ENCODE results near the gene RIPOR2. TPM values are rescaled to one million over a fixed set of nuclear protein-coding genes. Genes with fewer than 3 reads are reported as not detected.

Gene RIPOR2
- total and polyA plus RNA-seq, 2 experiments from 2014 or later: 9.5 to 22.5 TPM

DNA sequence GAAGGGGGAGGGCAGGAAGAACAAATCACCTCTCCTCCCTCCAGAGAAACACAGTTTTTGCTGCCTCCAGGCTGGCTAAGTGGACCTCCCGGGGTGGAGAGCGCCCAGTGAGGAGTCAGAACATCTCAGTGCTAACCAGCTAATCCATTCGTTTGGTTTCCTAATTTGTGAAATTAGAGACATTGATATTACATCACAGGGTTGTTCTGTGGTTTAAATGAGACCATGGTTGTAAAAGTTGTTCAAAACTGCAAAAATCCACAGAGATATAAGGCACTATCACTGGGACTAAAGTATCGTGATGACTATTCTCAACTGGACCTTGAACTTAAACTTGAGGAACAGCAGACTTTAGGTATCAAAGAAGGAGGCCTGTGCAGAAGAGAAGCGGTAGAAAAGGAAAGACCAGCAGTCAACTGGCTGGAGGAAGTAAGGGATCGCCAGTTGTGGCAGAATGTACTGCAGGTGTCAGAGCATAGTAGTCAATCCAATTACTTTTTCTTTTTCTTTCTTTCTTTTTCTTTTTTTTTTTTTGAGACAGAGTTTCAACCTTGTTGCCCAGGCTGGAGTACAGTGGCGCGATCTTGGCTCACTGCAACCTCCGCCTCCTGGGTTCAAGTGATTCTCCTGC is 33.9 kb downstream of the RIPOR2 start (continued):
- TF ChIP-seq, protein P1, sequence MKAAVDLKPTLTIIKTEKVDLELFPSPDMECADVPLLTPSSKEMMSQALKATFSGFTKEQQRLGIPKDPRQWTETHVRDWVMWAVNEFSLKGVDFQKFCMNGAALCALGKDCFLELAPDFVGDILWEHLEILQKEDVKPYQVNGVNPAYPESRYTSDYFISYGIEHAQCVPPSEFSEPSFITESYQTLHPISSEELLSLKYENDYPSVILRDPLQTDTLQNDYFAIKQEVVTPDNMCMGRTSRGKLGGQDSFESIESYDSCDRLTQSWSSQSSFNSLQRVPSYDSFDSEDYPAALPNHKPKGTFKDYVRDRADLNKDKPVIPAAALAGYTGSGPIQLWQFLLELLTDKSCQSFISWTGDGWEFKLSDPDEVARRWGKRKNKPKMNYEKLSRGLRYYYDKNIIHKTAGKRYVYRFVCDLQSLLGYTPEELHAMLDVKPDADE (IDR thresholded peaks at IDR 0.05): no peak
- TF ChIP-seq JUNB (IDR thresholded peaks at IDR 0.05; ENCODE audit: unreplicated experiment): no peak
- no peak for TF ChIP-seq NANOG (IDR thresholded peaks at IDR 0.05; ENCODE audit: borderline replicate concordance)
- TF ChIP-seq CREB1 (CRISPR knock-in tag; IDR thresholded peaks at IDR 0.05; ENCODE audit: low read depth): no peak
- no peak for TF ChIP-seq ZNF331 (CRISPR knock-in tag; IDR thresholded peaks at IDR 0.05; ENCODE audit: low read depth)
- TF ChIP-seq, protein P2, sequence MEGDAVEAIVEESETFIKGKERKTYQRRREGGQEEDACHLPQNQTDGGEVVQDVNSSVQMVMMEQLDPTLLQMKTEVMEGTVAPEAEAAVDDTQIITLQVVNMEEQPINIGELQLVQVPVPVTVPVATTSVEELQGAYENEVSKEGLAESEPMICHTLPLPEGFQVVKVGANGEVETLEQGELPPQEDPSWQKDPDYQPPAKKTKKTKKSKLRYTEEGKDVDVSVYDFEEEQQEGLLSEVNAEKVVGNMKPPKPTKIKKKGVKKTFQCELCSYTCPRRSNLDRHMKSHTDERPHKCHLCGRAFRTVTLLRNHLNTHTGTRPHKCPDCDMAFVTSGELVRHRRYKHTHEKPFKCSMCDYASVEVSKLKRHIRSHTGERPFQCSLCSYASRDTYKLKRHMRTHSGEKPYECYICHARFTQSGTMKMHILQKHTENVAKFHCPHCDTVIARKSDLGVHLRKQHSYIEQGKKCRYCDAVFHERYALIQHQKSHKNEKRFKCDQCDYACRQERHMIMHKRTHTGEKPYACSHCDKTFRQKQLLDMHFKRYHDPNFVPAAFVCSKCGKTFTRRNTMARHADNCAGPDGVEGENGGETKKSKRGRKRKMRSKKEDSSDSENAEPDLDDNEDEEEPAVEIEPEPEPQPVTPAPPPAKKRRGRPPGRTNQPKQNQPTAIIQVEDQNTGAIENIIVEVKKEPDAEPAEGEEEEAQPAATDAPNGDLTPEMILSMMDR (conservative IDR thresholded peaks at IDR 0.05; ENCODE audit: low read depth in 2 of 2): no peak
- TF ChIP-seq POLR2AphosphoS5 (IDR thresholded peaks at IDR 0.05; ENCODE audit: low read depth): no peak
- TF ChIP-seq, protein P3, sequence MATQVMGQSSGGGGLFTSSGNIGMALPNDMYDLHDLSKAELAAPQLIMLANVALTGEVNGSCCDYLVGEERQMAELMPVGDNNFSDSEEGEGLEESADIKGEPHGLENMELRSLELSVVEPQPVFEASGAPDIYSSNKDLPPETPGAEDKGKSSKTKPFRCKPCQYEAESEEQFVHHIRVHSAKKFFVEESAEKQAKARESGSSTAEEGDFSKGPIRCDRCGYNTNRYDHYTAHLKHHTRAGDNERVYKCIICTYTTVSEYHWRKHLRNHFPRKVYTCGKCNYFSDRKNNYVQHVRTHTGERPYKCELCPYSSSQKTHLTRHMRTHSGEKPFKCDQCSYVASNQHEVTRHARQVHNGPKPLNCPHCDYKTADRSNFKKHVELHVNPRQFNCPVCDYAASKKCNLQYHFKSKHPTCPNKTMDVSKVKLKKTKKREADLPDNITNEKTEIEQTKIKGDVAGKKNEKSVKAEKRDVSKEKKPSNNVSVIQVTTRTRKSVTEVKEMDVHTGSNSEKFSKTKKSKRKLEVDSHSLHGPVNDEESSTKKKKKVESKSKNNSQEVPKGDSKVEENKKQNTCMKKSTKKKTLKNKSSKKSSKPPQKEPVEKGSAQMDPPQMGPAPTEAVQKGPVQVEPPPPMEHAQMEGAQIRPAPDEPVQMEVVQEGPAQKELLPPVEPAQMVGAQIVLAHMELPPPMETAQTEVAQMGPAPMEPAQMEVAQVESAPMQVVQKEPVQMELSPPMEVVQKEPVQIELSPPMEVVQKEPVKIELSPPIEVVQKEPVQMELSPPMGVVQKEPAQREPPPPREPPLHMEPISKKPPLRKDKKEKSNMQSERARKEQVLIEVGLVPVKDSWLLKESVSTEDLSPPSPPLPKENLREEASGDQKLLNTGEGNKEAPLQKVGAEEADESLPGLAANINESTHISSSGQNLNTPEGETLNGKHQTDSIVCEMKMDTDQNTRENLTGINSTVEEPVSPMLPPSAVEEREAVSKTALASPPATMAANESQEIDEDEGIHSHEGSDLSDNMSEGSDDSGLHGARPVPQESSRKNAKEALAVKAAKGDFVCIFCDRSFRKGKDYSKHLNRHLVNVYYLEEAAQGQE (IDR thresholded peaks at IDR 0.05; ENCODE audit: unreplicated experiment): no peak
- no peak for TF ChIP-seq EZH2phosphoT487 (IDR thresholded peaks at IDR 0.05; ENCODE audit: unreplicated experiment)

DNA sequence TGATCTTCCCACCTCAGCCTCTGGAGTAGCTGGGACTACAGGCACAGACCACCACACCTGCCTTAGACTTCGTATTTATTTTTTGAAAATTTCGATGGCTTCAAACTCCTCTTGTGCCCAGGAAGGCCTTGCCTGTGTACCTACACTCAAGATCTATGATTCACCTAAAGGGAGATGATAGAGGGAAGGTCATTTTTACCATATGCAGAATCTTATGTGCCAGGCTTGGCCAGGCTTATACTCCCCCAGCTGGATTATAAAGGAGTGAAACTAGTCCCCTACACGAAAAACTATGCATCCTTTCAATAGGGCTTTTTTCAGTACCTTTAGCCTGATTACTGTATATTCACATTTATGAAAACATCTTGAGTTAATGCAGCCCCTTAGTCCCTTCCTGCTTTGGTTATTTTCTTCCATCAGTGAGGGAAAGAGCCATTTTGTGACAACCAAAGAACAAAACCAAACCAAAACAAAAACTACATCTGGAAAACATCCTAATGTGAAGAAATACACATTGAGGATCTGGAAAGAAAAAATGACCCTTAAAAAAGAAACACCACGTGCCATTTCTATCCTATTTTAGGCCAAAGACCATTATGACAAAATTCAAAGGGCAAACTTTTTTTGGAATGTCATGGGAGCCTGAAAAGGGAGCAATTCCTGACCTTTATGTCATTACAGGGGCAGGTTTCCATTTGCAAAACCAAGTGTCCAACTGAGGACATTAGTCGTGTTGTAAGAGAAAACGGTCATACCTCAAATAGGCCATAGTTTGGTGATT is 34.7 kb downstream of the RIPOR2 start:
- Histone ChIP-seq H3F3A (replicated peaks; ENCODE audit: low read depth) (no peaks in the 10 kb centered on the region), H3K4me3 (no peak overlapping the region), H3K27ac (ENCODE audit: low read depth) (no peak overlapping the region), H3K4me1 (ENCODE audit: insufficient read depth) (peaks cover 17% of the 10 kb centered on the region), H3K79me2 (replicated peaks; ENCODE audit: insufficient read depth) (no peaks in the 10 kb centered on the region; the same call in 1 of the 2 replicates), H3K27me3 (ENCODE audit: insufficient read depth) (no peaks in the 10 kb centered on the region), H2AFZ (no peak overlapping the region), H3K4me2 (no peak overlapping the region), H4K20me1 (replicated peaks; ENCODE audit: insufficient read depth) (no peaks in the 10 kb centered on the region), H3K36me3 (ENCODE audit: insufficient read depth) (no peaks in the 10 kb centered on the region), H3K9me2 (ENCODE audit: insufficient read depth) (peaks cover 5% of the 10 kb centered on the region; the same call in 1 of the 2 replicates)
- peaks cover 31% of the 10 kb centered on the region for H3K4me1 Mint-ChIP-seq
- H3K4me3 Mint-ChIP-seq: no peak overlapping the region
- no peak overlapping the region for H3K27ac Mint-ChIP-seq
- DNase-seq (ENCODE audit: low spot score) (no peak), ATAC-seq (no peak)
- H3K27me3 Mint-ChIP-seq (ENCODE audit: insufficient read depth, low read depth, poor library complexity): peaks cover 2% of the 10 kb centered on the region
- H3K36me3 Mint-ChIP-seq (ENCODE audit: low read depth): no peaks in the 10 kb centered on the region; the same call in 2 of the 3 replicates
- no peaks in the 10 kb centered on the region for H3K9me3 Mint-ChIP-seq
- TF ChIP-seq STAT1 (IDR thresholded peaks at IDR 0.05; ENCODE audit: unreplicated experiment) (no peak), JUNB (IDR thresholded peaks at IDR 0.05; ENCODE audit: unreplicated experiment) (no peak), EZH2 (IDR thresholded peaks at IDR 0.05; ENCODE audit: low read depth, unreplicated experiment) (no peak), EZH2phosphoT487 (IDR thresholded peaks at IDR 0.05; ENCODE audit: unreplicated experiment) (no peak), NANOG (IDR thresholded peaks at IDR 0.05; ENCODE audit: borderline replicate concordance) (no peak), POLR2AphosphoS5 (IDR thresholded peaks at IDR 0.05; ENCODE audit: low read depth) (no peak), ZNF331 (CRISPR knock-in tag; IDR thresholded peaks at IDR 0.05; ENCODE audit: low read depth) (no peak), ZNF114 (CRISPR knock-in tag; IDR thresholded peaks at IDR 0.05) (no peak)
- TF ChIP-seq, protein P2 (conservative IDR thresholded peaks at IDR 0.05; ENCODE audit: low read depth in 2 of 2): no peak
- TF ChIP-seq, protein P1 (IDR thresholded peaks at IDR 0.05): no peak

Measured in GM23338 (cell line).